Measurements from ENCODE around the gene OTOG.

GRCh38 chr11:17645190-17645970 is 98.3 kb downstream of the OTOG start:
- TF ChIP-seq POLR2A (IDR thresholded peaks at IDR 0.05; ENCODE audit: extremely low read depth, insufficient read length) = no peak
- no peak for TF ChIP-seq CTCF (IDR thresholded peaks at IDR 0.05; ENCODE audit: low read depth, low read length)
- TF ChIP-seq MAX (IDR thresholded peaks at IDR 0.05; ENCODE audit: low read depth, low read length) = no peak
- TF ChIP-seq MYC (IDR thresholded peaks at IDR 0.05; ENCODE audit: low read depth, low read length) = no peak

Data from NB4 (cell line).